Adrenal gland (tissue), 5 donors: ENCODE measurements around the gene EPG5.

Source experiments
- POLR2A ChIP-seq, 2 donors: fragments of 450-650 bp; IDR thresholded peaks; one replicate each; pipeline ENCODE4 v1.6.1; 2017; ENCODE audit warnings: antibody characterized with exemption in 2 of 2, mild to moderate bottlenecking in 2 of 2, moderate library complexity in 1 of 2
- TF ChIP-seq, protein P1 (sequence below), 6 experiments: fragments of 450-650 bp in 4 of 6; fragments of 200-600 bp in 2 of 6; sonication (generic) in 1 of 6; IDR thresholded peaks; 1 replicate in 5 of 6; 2 replicates in 1 of 6; pipeline versions ENCODE4 v1.5.1 to v1.8.0; 2016 to 2021; ENCODE audit warnings: antibody characterized with exemption in 6 of 6, mild to moderate bottlenecking in 2 of 6, moderate library complexity in 1 of 6
- donor health status: DM: no; HTN: no; CAD: no.

DNA sequence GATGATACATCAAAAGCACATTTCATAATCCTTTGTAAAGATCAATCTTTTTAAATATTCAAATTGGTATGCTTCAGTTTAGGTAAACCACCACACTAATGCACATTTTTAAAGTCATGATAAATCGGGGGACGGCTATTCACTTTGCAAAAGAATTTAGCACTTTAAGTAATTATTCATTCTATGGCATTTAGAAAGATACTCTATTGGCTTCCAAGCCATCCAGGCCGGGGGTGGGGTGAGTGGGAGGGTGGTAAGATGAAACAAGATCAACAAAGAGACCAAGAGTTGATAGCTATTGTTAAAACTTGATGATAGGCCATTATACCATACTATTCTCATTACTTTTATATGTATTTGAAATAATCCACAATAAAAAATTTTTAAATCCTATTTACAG is 41.0 kb downstream of the EPG5 start:
- TF ChIP-seq, protein P1, sequence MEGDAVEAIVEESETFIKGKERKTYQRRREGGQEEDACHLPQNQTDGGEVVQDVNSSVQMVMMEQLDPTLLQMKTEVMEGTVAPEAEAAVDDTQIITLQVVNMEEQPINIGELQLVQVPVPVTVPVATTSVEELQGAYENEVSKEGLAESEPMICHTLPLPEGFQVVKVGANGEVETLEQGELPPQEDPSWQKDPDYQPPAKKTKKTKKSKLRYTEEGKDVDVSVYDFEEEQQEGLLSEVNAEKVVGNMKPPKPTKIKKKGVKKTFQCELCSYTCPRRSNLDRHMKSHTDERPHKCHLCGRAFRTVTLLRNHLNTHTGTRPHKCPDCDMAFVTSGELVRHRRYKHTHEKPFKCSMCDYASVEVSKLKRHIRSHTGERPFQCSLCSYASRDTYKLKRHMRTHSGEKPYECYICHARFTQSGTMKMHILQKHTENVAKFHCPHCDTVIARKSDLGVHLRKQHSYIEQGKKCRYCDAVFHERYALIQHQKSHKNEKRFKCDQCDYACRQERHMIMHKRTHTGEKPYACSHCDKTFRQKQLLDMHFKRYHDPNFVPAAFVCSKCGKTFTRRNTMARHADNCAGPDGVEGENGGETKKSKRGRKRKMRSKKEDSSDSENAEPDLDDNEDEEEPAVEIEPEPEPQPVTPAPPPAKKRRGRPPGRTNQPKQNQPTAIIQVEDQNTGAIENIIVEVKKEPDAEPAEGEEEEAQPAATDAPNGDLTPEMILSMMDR (IDR thresholded peaks at IDR 0.05), result no peak
- TF ChIP-seq POLR2A (IDR thresholded peaks at IDR 0.05), result no peak
